Caki2 (cell line): ENCODE data around the gene ADAMTS17. TPM values are rescaled to one million over a fixed set of nuclear protein-coding genes. Genes with fewer than 3 reads are reported as not detected.

Source experiments
- DNase-seq: peaks from one replicate; pipeline ENCODE4 v3.0.0-alpha.2; 2015; ENCODE audit warnings: low read depth
- in situ Hi-C: cut with HindIII; loops from 2 replicates; pipeline ENCODE4 v1.10.0; 2016; ENCODE audit warnings: low sequenced_read_pairs, low pct_unique_long_range_greater_than_20kb, mixed read lengths
- total RNA-seq: library from RNA; depleted of rRNA; stranded (reverse); fragments of >200 nt; shearing (Covaris generic); gene quantifications from 2 replicates; pipeline ENCODE4 v1.2.3, GENCODE V29; 2014; ENCODE audit warnings: low replicate concordance

The ADAMTS17 gene
- total RNA-seq, 1 experiment from 2014 or later: not detected

GRCh38 chr15:100291106-100291505 lies 50.7 kb downstream of the ADAMTS17 start:
- DNase-seq: no peak
- in situ Hi-C loops: no loop called here

DNA sequence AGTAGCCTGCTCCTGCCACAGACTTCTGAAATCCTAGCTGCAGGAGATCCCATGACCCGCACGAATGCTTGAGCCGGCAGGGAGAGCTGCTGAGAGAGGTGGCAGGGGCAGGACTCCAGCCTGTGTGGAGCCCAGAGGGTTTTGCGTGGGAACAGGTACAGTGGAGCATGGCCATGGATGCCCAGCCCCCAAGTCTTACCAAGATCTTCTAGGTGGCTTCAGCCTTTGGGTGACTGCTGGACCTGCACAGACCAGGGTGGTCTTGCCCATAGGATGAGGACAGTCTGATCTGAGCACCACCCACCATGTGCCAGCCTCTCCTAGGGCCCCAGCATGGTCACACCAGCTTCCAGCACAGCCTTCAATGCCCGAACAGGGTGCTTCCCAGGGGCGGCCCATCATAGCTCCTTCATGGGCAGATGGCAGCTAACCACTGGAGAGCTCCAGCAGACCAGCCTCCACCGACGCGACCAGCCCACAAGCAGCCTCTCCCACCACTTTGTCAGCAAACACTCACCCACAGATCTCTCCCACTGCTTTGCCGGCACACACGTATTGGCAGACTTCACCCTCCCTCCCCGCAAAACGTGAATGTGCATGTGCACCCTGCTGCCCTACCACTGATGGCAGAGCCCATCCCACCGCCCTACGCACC lies 56.0 kb downstream of the ADAMTS17 start:
- in situ Hi-C loops: no loop called here
- no peak for DNase-seq

DNA sequence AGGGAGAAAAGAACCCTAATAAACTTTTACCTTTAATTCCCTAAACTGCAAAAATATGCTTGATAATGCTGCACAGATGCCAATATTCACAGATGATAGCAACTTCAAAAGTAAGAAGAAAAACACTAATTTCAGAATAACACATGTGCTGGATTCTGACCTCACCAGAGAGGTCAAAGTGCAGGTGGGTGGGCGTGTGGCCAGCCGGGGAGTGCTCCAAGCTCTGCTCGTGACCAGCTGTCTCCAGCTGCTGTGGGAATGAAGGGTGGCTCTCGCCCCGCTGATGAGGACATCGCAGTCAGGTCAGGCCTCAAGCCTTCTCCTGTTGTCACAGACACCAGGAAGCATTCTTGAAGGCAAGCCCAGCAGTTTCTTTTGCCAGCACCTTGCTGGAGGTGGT lies 57.1 kb downstream of the ADAMTS17 start:
- DNase-seq: no peak
- in situ Hi-C loops: no loop called here

- DNase-seq: no peak
- in situ Hi-C loops: no loop called here
Measured at GRCh38 chr15:100284191-100284590, 57.6 kb downstream of the ADAMTS17 start.

DNA sequence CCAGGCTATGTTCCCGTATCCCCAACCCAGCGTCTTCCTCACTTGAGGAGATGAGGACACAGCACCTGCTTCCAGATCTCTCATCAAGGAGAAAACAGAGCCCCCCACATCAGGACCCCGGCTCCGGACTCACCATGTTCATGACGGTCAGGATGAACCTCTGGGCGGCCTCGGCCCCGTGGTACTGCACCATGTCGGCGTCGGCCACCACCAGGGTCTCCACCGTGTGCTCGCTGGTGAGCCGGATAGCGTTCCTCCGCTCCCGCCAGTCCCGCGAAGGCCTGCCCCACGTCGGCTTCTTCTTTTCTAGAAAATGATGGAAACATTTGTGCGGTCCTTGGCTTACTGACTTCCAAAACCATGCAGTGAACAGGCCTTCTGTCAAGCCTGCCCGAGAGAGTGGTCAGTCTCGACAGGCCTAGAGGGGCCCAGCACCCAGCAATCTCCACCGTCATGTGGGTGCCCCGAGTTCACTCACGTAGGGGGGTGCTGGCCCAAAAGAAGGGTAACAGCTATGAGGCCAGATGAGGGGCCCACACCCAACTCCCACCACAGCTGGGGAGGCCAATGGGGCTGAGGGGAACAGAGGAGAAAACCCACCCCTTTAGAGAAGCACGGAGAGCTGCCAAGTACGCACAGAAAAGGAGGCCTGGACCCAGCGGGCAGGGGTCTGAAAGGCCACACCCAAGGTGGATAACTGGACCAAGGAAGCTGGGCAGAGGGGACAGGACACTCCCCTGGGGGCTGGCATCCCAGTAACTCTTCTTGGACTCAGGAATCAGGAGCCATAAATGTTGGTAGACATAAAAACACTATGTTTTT lies 60.5 kb downstream of the ADAMTS17 start:
- in situ Hi-C loops: no loop called here
- DNase-seq: no peak

DNA sequence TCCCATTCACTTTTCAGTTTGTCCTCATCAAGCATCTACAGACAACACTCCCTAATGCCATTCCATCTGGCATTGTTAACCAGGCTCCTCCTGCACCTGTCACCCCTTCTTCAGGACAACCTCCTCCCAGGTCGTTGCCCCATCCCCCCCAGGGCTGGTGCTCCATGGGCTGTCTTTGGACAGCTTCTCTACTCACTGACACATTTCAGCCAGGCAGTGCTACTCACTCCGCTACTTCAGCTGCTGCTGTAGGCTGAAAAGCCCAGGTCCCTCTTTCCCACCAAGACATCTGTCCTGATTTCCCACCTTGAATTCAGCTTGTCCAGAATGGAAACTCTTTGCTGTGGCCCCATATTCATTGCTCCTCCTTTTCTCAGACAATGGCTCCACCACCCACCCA lies 61.9 kb downstream of the ADAMTS17 start:
- in situ Hi-C loops: no loop called here
- DNase-seq: no peak

DNA sequence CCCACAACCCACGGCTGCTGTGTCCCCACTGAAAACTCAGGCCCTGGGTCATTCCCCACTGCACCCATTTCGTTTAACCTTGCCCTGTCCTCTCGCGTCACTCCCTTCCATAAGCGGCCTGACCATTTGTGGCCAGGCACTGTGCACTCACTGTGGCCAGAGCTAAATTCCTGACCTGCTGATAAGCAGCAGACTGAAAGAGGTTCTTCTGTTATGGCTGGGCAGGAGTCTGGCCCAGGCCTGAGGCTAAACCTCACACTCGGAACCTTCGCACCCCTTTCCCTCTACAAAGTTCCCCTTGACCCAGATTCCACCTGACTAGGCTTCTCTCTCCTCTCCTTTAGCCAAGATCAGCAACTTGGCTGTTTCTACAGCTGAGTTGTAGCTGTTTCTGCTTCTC lies 62.3 kb downstream of the ADAMTS17 start:
- no peak for DNase-seq
- in situ Hi-C loops: no loop called here

GRCh38 chr15:100278596-100279380 lies 63.0 kb downstream of the ADAMTS17 start:
- in situ Hi-C loops: no loop called here
- no peak for DNase-seq

DNA sequence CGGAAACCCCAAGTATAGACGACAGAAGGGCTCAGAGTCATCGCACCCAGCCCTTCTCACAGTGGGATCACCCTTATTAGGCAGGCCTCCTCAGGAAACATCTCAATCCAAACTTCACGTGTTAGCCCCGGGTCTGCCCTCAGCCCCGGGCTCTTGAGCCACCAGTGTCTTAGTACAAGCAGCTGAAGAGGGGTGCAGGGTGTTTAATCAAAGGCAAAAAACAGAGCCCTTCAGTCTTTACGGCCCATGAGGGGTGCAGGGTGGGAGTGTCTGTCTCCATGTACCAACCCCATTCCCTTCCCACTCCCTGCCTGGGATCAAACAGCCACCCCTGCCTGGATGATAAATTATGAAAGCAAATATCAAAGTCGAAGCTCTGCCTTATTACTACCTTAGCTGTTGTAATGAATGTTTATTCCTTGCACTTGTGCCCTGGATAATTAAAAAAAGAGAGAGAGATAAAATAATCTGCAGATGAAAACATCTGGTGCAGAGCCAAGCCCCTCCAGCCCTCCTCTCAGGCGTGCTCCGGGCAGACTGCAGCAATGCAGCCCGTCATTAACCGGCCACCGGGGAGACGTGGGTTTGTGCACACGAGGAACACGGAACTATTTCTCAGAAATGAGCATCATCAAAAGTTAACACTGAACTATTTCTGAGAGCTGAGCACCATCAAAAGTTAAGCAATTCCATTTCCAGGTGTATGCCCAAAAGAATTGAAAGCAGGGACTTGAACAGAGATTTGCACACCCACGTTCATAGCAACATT lies 64.5 kb downstream of the ADAMTS17 start:
- in situ Hi-C loops: no loop called here
- no peak for DNase-seq

GRCh38 chr15:100276506-100276905 lies 65.3 kb downstream of the ADAMTS17 start:
- in situ Hi-C loops: no loop called here
- DNase-seq: no peak

DNA sequence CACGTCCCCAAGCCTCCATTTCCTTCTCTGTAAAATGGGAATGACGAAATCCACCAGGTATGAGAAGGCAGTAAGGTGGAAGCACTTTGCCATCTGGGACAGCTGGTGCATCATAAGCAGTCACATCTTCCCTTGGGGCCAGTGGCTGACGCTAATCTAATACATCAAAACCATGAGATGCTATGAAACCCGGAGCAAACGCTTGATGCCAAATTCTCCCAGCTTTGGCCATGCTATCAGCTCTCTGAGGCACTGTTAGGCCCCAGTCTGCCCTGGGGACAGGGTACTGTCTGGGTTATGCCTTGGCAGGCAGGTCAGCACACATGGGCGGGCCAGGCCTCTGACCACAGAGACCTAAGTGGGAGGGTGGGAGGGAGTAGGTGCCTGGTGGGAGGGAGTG lies 66.1 kb downstream of the ADAMTS17 start:
- in situ Hi-C loops: no loop called here
- DNase-seq: no peak

DNA sequence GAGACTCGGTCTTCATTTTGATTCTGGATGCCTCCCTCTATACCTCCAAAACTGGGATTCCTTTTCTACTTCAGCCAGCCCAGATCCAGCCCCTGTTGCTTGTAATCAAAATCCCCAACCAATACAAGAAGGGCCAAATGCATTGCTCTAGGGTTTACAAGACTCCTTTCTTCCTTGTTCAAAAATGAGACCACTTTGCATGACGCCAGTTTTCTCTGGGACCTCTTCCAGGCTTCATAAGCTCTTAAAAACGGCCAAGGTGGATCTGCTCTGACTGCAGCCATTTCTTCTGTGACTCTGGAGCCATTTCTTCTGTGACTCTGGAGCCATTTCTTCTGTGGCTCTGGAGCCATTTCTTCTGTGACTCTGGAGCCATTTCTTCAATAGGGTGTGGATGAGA lies 71.9 kb downstream of the ADAMTS17 start:
- in situ Hi-C loops: no loop called here
- DNase-seq: no peak

DNA sequence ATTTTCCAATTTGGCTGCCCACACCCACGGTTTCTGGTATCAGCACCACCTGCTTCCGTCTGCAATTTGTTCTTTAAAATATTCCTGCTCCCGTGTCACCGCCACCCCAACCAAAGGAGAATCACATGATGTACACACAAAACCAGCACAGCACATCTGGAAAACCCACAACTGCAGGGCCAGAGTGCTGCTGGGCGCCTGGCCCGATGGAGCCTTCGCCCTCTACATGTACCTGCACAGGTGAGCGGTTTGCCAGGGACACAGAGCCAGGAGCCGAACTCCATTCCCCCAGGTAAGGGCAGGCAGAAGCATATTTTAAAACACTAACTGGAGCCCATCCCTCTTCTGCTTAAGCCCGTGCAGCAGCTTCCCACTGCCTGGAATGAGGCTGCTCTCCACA lies 75.6 kb downstream of the ADAMTS17 start:
- in situ Hi-C loops: no loop called here
- no peak for DNase-seq

DNA sequence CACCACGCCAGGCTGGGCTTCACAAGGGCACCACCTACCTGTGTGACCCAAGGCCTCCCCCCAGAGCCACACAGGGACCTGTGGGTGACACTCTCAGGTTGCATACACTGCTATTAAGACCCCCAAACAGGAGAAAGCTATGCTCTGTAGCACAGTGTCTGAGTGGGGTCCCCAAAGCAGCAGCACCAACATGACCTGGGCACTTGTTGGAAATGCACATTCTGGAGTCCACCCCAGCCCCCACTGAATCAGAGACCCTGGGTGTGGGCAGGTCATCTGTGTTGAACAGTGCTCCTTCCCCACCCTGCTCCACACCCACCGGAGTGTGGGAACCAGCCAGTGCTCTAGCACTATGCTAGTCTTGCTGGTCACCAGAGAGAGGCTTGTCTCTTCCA lies 76.1 kb downstream of the ADAMTS17 start:
- DNase-seq: no peak
- in situ Hi-C loops: no loop called here

DNA sequence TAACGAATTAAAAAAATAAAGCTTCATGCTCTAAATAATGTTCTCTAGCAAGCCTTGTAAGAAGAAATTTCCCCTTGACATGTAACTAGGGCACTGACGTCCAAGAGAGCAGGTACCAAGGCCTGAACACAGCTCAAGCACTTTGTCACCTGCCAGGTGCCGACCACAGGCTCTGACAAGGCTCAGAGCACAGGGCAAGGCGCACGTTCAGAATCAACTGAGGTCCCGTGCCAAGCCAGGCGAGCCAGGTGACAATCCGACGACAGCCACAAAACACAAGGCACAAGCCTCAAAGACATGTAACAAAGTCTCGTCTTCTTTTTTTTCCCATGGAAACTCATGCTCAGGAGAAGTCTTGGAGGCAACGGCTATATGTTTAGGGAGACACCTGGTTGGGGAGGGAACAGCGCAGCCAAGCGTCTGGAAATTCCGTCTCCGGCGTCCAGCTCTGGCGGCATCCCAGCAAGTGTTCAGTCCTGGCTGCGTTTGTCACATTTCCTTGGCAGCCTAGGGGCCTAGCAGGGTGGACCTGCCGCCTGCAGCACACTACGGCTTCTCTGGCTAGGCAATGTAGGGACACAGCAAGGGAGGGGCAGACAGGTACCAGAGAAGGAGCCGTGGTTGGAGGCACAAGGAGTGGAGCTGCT lies 76.7 kb downstream of the ADAMTS17 start:
- no peak for DNase-seq
- in situ Hi-C loops: no loop called here

DNA sequence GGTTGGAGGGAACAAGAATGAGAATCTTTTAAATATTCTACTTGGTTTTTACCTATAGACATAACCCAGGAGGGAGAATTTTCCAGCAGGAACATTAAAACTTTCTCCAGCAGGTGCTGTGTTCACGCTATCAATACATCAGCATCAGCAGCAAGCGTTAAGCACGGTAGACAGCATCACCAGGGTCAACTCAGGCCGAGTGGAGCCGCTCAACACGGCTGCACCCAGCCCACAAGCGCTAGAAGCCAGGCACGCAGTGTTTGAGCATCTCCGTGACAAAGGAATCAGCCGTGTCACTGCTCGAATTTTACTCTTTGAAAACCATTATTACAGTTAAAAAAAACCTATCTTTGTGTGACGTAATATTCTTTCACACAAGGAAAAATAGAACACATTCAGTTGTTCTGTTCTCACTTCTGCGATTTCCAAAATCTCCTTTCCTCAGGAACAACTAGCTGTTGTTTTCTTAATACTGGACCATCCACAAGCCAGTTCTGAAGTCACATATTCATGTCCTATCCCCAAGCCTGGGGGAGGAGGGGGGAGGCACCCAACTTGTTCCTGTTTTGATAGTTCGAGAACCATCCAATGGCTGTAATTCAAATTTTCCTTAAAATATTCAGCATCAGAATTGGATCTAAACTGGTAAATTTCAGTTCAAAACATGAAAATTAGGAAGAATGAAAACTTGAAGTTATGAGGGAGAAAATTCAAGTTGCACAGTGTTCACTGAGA lies 77.9 kb downstream of the ADAMTS17 start:
- in situ Hi-C loops: no loop called here
- no peak for DNase-seq

- in situ Hi-C loops: no loop called here
- no peak for DNase-seq
Measured at GRCh38 chr15:100263031-100263430, 78.7 kb downstream of the ADAMTS17 start.
